ENCODE measurements around the gene CADM2.

GRCh38 chr3:85877631-85878030 is 918.8 kb downstream of the CADM2 start:
- TF ChIP-seq POLR2AphosphoS5 (IDR thresholded peaks at IDR 0.05; ENCODE audit: low read depth) (no peak), CREB1 (CRISPR knock-in tag; IDR thresholded peaks at IDR 0.05; ENCODE audit: low read depth) (no peak)
